Activated naive CD4-positive, alpha-beta T cell treated with anti-CD3 and anti-CD28 coated beads, Interleukin-2, amount 10 ng/mL, durations not matched to agents 7 days and 5 days (primary cell): ENCODE measurements around the gene TUBB4A.
A peak's percentile ranks its signal among the peaks of the same experiment; 100 is the strongest.
"Not testable (repeated sequence)": the region's sequence is repeated elsewhere in the genome, so short reads cannot be mapped to it uniquely, and the experiment has no call there.

Experiments
- CTCF ChIA-PET: fragments of 350-600 bp; sonication (Branson Sonifier 250); formaldehyde crosslinking; loops from one replicate; lab custom pipeline; 2021; ENCODE audit warnings: antibody characterized with exemption; lab: Charles Lee
- DNase-seq: peaks from one replicate; pipeline ENCODE4 v3.0.0-alpha.2; 2020
- H3K27ac Mint-ChIP-seq: one replicate; pipeline ENCODE4 v1.8.0; 2021; ENCODE audit warnings: mild to moderate bottlenecking, moderate library complexity, mixed read lengths
- H3K27me3 Mint-ChIP-seq: one replicate; pipeline ENCODE4 v1.8.0; 2021; ENCODE audit warnings: mild to moderate bottlenecking, mixed read lengths
- H3K36me3 Mint-ChIP-seq: one replicate; pipeline ENCODE4 v1.8.0; 2021; ENCODE audit warnings: mixed read lengths
- H3K4me1 Mint-ChIP-seq: one replicate; pipeline ENCODE4 v1.8.0; 2021; ENCODE audit warnings: mixed read lengths
- H3K4me3 Mint-ChIP-seq: one replicate; pipeline ENCODE4 v1.8.0; 2021; ENCODE audit warnings: mild to moderate bottlenecking, moderate library complexity, mixed read lengths
- H3K9me3 Mint-ChIP-seq: one replicate; pipeline ENCODE4 v1.8.0; 2021; ENCODE audit warnings: mixed read lengths

The TUBB4A gene

DNA sequence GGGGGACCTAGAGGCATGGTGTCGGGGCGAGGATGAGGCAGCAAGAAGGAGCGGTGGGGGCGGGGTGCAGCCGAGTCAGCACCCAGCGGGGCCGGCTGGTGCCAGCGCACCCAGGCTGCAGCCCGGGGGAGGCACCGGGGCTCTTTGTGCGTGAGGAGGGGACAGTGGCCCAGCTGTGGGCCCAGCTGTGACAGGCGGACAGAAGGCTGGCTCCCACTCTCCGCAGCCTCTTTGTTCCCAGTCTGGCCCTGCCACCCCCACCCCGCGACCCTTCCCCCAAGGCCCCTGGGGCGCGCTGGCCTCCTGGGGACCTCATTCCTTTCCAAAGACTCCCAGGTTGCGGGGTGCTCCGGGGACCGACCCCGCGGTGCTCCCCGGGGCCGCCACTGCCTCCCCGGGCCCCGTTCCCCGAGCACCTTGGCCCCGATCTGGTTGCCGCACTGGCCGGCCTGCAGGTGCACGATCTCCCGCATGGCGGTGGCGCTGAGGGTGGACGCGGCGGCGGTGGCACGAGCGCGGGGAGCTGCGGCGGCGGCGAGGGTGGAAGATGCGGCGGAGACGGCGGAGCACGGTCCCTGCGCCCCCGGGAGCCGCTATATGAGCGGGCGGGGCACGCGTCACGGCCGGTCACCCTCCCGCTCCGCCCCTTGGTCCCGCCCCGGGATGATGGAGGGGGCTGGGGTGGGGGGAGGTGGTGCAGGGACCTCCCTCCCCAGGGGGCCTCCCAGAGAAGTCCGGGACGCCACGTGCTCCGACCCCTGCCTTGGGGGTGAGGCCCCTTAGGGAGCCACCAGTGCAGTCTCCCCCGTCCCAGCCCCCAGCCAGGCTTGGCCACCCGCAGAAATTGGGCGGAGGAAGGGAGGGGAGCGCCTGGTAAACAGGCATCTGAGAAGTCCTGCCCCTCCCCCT is at the start of gene TUBB4A:
TUBB4A (minus strand) TSS at position 570 of the 909 bp plus-strand sequence; CDS start at position 473, 97 bp downstream.
- peaks cover 55% of the 10 kb centered on the region for H3K27me3 Mint-ChIP-seq
- peak; percentile 63 for DNase-seq
- no peak within 1 kb of the TSS for H3K27ac Mint-ChIP-seq
- no peaks in the 10 kb centered on the region for H3K9me3 Mint-ChIP-seq
- peak within 1 kb of the TSS; percentile 62 for H3K4me3 Mint-ChIP-seq
- H3K4me1 Mint-ChIP-seq, result peaks cover 28% of the 10 kb centered on the region
- CTCF ChIA-PET, result interaction anchor here (0.6 kb wide), 2 partner anchors 30 to 441 kb away, joined by 3 to 4 read pairs; no protein-coding TSS in a partner anchor
- no peaks in the 10 kb centered on the region for H3K36me3 Mint-ChIP-seq

DNA sequence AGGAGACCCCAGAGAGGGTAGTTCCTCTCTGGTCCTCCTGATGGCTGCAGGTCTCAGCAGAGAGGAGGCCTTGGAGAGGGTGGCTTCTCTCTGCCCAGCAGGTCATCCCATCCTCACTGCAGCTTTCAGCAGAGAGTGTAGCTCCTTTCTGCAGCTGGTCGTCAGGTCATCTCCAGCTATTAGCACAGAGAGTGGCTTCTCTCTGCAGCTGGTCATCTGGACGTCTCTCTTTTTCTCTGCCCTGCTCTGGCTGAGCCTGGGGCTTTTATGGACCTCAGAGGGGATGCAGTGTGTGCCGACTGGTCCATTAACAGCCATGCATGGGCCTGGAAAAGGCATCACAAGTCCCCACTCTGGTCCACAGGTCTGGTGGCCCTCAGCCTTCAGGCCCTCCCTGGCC is 49.0 kb upstream of the TUBB4A start:
- H3K36me3 Mint-ChIP-seq, result no peaks in the 10 kb centered on the region
- CTCF ChIA-PET, result interaction anchor here (2.0 to 2.7 kb wide), 2 partner anchors 12 to 16 kb away, joined by 8 to 12 read pairs; no protein-coding TSS in a partner anchor
- no peak for DNase-seq
- peaks cover 16% of the 10 kb centered on the region for H3K27me3 Mint-ChIP-seq
- H3K4me3 Mint-ChIP-seq, result no peak overlapping the region
- no peak overlapping the region for H3K27ac Mint-ChIP-seq
- H3K4me1 Mint-ChIP-seq, result peaks cover 17% of the 10 kb centered on the region
- peaks cover 5% of the 10 kb centered on the region for H3K9me3 Mint-ChIP-seq

DNA sequence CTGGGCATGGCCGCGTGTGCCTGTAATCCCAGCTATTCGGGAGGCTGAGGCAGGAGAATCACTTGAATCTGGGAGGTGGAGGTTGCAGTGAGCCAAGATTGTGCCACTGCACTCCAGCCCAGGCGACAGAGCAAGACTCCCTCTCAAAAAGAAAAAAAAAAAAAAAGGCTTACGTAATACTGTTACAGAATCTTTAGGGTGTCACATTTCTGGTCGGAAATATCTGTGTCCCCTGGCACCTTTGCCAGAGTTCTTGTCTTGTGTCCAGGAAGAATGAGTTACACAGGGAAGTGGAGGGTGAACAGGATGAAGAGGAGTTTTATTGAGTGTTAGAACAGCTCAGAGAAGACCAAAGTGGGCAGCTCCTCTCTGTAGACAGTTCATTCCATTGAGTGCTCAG is 48.6 kb upstream of the TUBB4A start:
- not testable (repeated sequence) for H3K9me3 Mint-ChIP-seq, H3K36me3 Mint-ChIP-seq, H3K4me3 Mint-ChIP-seq, DNase-seq, H3K27ac Mint-ChIP-seq
- Mint-ChIP-seq H3K4me1 (peaks cover 17% of the 10 kb centered on the region), H3K27me3 (peaks cover 18% of the 10 kb centered on the region)
- CTCF ChIA-PET, result interaction anchor here (0.5 to 2.0 kb wide), 2 partner anchors 15 to 34 kb away, joined by 3 to 8 read pairs; no protein-coding TSS in a partner anchor

DNA sequence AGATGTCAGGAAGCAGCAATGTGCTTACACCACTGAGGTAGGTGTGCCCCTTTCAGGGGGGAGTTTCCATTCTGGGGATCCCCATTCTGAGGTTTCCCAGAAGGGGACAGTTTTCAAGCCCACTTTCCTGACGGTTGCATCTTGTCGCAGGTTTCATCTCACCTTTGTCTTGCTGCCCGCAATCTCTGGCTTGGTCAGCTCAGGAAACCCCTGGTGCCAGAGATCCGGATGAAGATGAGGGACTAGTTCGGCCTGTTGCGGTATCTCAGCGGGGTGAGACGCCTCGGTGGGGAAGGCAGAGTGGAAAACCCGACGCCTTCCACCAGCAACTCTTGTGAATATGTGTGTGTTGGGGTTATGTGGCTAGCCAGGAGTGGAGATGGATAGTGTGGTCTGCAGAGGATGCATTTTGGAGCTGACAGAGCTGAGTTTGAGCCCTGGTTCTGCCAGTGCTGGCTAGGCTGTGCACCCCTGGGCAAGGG is 41.8 kb upstream of the TUBB4A start:
- H3K4me3 Mint-ChIP-seq, result no peak overlapping the region
- peaks cover 7% of the 10 kb centered on the region for H3K4me1 Mint-ChIP-seq

DNA sequence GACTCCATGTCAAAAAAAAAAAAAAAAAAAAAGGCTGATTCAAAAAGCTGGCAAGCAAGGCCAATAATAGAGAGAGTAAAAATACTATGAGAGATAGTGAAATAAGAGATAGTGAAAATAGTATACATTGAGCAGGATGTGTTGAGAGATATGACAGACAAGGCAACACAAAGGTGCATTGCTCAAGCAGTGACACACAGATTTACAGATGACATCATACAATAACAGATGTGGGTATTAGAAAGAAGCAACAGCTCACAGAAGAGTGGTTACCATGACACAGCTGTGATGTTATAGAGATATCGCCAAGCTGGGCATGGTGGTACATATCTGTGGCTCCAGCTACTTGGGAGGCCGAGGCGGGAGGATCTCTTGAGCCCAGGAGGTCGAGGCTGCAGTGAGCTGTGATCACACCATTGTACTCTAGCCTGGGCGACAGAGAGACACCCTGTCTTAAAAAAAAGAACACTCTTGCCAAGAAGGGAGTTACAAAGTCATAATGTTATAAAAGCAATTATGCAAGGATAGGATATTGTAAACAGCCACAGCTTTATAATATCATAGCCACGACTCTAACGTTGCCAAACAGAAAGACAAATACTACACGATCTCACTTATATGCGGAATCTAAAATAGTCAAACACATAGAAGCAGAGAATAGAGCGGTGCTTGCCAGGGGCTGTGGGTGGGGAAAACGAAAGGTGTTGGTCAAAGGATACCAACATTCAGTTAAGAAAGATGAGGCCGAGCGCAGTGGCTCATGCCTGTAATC is 39.0 kb upstream of the TUBB4A start:
- Mint-ChIP-seq H3K27ac (no peak overlapping the region), H3K9me3 (peaks cover 4% of the 10 kb centered on the region), H3K36me3 (peaks cover 5% of the 10 kb centered on the region), H3K4me3 (no peak overlapping the region), H3K27me3 (peaks cover 25% of the 10 kb centered on the region), H3K4me1 (peaks cover 28% of the 10 kb centered on the region)
- CTCF ChIA-PET, result no interaction called here
- no peak for DNase-seq

More for the DNA sequence above, 41.8 kb upstream of the TUBB4A start:
- H3K36me3 Mint-ChIP-seq, result no peaks in the 10 kb centered on the region
- H3K9me3 Mint-ChIP-seq, result peaks cover 5% of the 10 kb centered on the region
- CTCF ChIA-PET, result interaction anchor here (0.6 kb wide), 1 partner anchor 48 kb away, joined by 4 read pairs; no protein-coding TSS in a partner anchor
- peaks cover 30% of the 10 kb centered on the region for H3K27me3 Mint-ChIP-seq
- H3K27ac Mint-ChIP-seq, result no peak overlapping the region
- DNase-seq, result no peak

DNA sequence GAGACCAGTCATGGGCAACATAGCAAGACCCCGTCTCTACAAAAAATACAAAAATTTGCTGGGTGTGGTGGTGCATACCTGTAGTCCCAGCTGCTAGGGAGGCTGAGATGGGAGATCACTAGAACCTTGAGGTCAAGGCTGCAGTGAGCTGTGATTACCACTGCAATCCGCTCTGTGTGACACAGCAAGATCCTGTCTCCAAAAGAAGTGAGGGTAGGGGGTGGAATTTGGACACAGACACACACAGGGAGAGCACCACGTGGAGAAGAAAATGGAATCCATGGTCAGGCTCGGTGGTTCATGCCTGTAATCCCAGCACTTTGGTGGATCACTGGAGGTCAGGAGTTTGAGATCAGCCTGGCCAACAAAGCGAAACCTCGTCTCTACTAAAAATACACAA is 37.4 kb upstream of the TUBB4A start:
- no peak for DNase-seq
- Mint-ChIP-seq H3K4me3 (no peak overlapping the region), H3K36me3 (peaks cover 9% of the 10 kb centered on the region), H3K27me3 (peaks cover 29% of the 10 kb centered on the region), H3K4me1 (peaks cover 37% of the 10 kb centered on the region), H3K27ac (no peak overlapping the region), H3K9me3 (peaks cover 8% of the 10 kb centered on the region)
- CTCF ChIA-PET, result no interaction called here

DNA sequence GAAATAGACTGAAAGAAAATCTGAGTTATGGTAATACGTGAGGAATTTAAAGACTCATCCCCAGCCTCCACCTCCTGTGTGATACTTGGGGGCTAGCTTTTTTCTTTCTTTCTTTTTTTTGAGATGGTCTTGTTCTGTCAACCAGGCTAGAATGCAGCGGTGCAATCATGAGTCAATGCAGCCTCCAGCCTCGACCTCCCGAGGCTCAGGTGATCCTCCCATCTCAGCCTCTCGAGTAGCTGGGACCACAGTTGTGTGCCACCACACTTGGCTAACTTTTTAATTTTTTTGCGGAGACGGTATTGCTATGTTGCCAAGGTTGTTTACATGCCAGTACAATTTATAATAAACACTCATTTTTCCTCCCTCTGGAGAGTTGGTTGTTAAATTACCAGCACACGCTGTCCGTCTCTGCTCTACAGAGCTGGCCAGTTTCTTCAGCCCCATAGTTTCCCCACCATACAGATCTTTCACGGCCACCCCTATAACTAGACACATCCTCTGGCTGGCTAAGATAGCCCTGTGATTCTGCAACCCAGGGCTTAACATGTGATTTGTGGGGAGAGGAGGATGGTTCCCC is 33.5 kb upstream of the TUBB4A start:
- H3K4me3 Mint-ChIP-seq, result peak overlapping the region; percentile 33
- peaks cover 50% of the 10 kb centered on the region for H3K27me3 Mint-ChIP-seq
- DNase-seq, result no peak
- H3K4me1 Mint-ChIP-seq, result peaks cover 60% of the 10 kb centered on the region
- peak overlapping the region; percentile 82 for H3K27ac Mint-ChIP-seq
- CTCF ChIA-PET, result interaction anchor here (1.1 to 2.3 kb wide), 2 partner anchors 12 to 16 kb away, joined by 3 to 8 read pairs; no protein-coding TSS in a partner anchor
- peaks cover 8% of the 10 kb centered on the region for H3K9me3 Mint-ChIP-seq
- H3K36me3 Mint-ChIP-seq, result peaks cover 9% of the 10 kb centered on the region

DNA sequence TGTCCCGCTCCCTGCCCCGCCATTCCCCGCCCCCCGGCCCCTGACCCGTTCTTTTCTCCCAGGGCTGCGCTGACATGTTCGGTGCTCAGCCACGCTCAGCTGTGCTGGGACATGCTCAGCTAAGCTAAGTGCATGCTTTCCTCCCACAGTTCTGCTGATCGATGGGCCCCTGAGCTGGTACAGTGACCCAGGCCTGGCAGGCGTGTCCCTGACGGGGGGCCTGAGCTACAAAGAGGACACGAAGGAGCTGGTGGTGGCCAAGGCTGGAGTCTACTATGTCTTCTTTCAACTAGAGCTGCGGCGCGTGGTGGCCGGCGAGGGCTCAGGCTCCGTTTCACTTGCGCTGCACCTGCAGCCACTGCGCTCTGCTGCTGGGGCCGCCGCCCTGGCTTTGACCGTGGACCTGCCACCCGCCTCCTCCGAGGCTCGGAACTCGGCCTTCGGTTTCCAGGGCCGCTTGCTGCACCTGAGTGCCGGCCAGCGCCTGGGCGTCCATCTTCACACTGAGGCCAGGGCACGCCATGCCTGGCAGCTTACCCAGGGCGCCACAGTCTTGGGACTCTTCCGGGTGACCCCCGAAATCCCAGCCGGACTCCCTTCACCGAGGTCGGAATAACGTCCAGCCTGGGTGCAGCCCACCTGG is 32.5 kb upstream of the TUBB4A start:
- peaks cover 9% of the 10 kb centered on the region for H3K36me3 Mint-ChIP-seq

DNA sequence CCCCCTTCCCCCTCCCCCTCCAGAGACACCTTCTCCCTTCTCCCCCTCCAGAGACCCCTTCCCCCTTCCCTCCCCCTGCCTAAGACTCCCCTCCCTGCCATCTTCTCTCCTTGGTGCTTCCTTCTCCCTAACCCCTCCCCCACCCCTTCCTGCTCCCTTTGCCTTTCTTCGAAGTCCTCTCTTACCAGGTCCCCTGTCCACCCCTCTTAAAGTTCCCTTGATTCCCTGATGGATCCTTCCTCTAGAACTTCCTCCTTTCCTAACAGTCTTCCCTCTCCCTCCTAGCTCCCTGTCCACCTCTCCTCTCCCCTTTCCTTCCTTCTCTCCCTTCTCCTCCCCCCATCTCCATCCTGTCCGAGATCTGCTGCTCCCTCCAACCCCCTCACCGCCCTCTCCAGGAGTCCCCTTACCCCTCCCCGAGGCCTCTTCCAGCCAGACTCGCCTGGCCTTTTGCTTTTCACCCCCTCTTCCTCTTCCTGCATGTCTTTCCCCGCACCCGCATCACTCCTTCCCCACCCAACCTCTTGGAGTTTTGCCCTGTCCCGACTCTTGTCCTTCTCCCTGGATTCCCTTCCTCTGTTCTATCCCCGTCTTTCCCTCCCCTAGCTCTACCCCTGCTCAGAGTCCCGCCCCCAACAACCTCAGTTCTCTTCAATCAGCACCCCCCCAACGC is 31.8 kb upstream of the TUBB4A start:
- DNase-seq, result no peak
- Mint-ChIP-seq H3K4me3 (no peak overlapping the region), H3K36me3 (peaks cover 9% of the 10 kb centered on the region), H3K9me3 (peaks cover 8% of the 10 kb centered on the region), H3K4me1 (peaks cover 65% of the 10 kb centered on the region), H3K27me3 (peaks cover 62% of the 10 kb centered on the region), H3K27ac (no peak overlapping the region)
- CTCF ChIA-PET, result no interaction called here

More for the DNA sequence above, 32.5 kb upstream of the TUBB4A start:
- CTCF ChIA-PET, result interaction anchor here (2.3 kb wide), 1 partner anchor 17 kb away, joined by 8 read pairs; no protein-coding TSS in a partner anchor
- Mint-ChIP-seq H3K4me3 (no peak overlapping the region), H3K27me3 (peaks cover 58% of the 10 kb centered on the region), H3K9me3 (peaks cover 8% of the 10 kb centered on the region), H3K4me1 (peaks cover 68% of the 10 kb centered on the region), H3K27ac (no peak overlapping the region)
- DNase-seq, result no peak

DNA sequence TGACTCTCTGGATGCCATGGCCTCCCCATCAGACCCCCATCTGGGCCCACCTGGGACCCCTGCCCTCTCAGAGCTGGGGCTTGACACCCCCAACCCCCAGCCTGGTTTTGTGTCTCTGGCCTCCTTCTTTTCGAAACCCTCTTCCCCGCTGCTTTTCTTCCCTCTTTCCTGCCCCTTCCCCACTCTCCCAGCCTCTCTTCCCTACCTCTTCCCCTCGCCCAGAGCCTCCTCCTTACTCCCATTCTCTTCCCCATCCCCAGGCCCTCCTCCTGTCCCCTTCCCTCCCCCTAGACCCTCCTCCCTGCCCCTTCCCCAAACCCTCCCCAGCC is 30.9 kb upstream of the TUBB4A start:
- Mint-ChIP-seq H3K27ac (no peak overlapping the region), H3K4me3 (peak overlapping the region; percentile 39), H3K4me1 (peaks cover 59% of the 10 kb centered on the region), H3K27me3 (peaks cover 71% of the 10 kb centered on the region), H3K9me3 (peaks cover 8% of the 10 kb centered on the region), H3K36me3 (peaks cover 9% of the 10 kb centered on the region)
- DNase-seq, result no peak
- CTCF ChIA-PET, result no interaction called here

DNA sequence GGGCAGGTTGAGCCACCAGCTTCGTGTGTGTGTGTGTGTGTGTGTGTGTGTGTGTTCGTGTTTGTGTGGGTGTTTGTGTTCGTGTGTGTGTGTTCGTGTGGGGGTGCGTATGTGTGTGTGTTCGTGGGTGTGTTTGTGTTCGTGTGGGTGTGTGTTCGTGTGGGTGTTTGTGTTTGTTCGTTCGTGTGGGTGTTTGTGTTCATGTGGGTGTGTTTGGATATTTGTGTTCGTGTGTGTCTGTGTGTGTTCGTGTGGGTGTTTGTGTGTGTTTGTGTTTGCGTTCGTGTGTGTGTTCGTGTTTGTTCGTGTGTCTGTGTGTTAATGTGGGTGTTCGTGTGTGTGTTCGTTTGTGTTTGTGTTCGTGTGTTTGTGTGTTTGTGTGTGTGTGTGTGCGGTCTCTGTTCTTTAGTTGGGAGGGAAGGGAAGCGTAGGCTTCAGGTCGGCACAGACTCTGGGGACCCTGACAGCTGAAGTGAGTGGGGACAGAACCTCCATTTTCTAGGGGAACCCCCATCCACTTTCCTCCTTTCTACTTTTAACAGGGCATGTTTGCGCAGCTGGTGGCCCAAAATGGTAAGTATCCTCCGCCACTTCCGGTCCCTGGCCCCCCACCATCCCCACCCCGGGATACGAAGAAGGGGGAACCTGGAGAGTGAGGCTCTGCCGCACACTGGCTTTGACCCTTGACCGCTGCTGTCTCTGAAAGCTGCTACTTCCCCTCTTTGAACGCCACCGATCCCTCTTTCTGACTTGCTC is 30.3 kb upstream of the TUBB4A start:
- peak overlapping the region; percentile 70 for H3K27ac Mint-ChIP-seq
- peak; percentile 44 for DNase-seq
- H3K27me3 Mint-ChIP-seq, result peaks cover 76% of the 10 kb centered on the region
- peaks cover 53% of the 10 kb centered on the region for H3K4me1 Mint-ChIP-seq
- H3K36me3 Mint-ChIP-seq, result peaks cover 9% of the 10 kb centered on the region
- H3K4me3 Mint-ChIP-seq, result peak overlapping the region; percentile 69
- CTCF ChIA-PET, result no interaction called here
- H3K9me3 Mint-ChIP-seq, result peaks cover 8% of the 10 kb centered on the region

DNA sequence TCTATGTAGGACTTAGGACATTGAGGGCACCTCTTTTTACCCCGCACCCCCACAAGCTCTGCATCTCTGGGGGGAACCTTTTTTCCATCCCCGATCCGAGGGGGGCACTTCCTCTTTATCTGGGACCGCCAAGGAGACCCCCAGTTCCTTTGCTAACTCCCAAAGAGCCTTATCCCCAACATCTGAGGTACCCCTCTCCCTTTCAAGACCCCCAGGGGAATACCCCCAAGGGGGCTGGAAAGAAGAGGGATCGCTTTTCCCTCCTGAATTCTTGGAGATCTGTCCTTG is 29.8 kb upstream of the TUBB4A start:
- H3K9me3 Mint-ChIP-seq, result peaks cover 5% of the 10 kb centered on the region
- DNase-seq, result no peak
- peaks cover 48% of the 10 kb centered on the region for H3K4me1 Mint-ChIP-seq
- peaks cover 77% of the 10 kb centered on the region for H3K27me3 Mint-ChIP-seq
- H3K4me3 Mint-ChIP-seq, result peak overlapping the region; percentile 69
- H3K36me3 Mint-ChIP-seq, result peaks cover 6% of the 10 kb centered on the region
- H3K27ac Mint-ChIP-seq, result no peak overlapping the region
- CTCF ChIA-PET, result no interaction called here
